Activated CD8-positive, alpha-beta T cell treated with anti-CD3 and anti-CD28 coated beads for 36 hours (primary cell): ENCODE data around the gene TTC28. TPM values are rescaled to one million over a fixed set of nuclear protein-coding genes. Genes with fewer than 3 reads are reported as not detected.
A peak's percentile ranks its signal among the peaks of the same experiment; 100 is the strongest.

Experiments used
- ATAC-seq: fragments of 200-7000 bp; cut with Tn5 transposase; one replicate; pipeline ENCODE4 v1.10.0; 2021; ENCODE audit warnings: mild to moderate bottlenecking, moderate library complexity
- CTCF ChIA-PET: fragments of 350-600 bp; sonication (Branson Sonifier 250); formaldehyde crosslinking; loops from one replicate; lab custom pipeline; 2021; ENCODE audit warnings: antibody characterized with exemption; lab: Charles Lee
- POLR2A ChIA-PET: fragments of 350-600 bp; sonication (Branson Sonifier 250); formaldehyde crosslinking; loops from one replicate; lab custom pipeline; 2021; ENCODE audit warnings: antibody characterized with exemption; lab: Charles Lee
- DNase-seq: peaks from one replicate; pipeline ENCODE4 v3.0.0-alpha.2; 2020
- H3K27ac Mint-ChIP-seq: one replicate; pipeline ENCODE4 v1.8.0; 2021; ENCODE audit warnings: mild to moderate bottlenecking, mixed read lengths
- H3K27me3 Mint-ChIP-seq: one replicate; pipeline ENCODE4 v1.8.0; 2021; ENCODE audit warnings: mixed read lengths
- H3K36me3 Mint-ChIP-seq: one replicate; pipeline ENCODE4 v1.8.0; 2021; ENCODE audit warnings: low read depth, mixed read lengths
- H3K4me1 Mint-ChIP-seq: one replicate; pipeline ENCODE4 v1.8.0; 2021; ENCODE audit warnings: low read depth, mixed read lengths
- H3K4me3 Mint-ChIP-seq: one replicate; pipeline ENCODE4 v1.8.0; 2021; ENCODE audit warnings: mild to moderate bottlenecking, moderate library complexity, mixed read lengths
- H3K9me3 Mint-ChIP-seq: one replicate; pipeline ENCODE4 v1.8.0; 2021; ENCODE audit warnings: mixed read lengths
- intact Hi-C: fragments of 100-400 bp; cut with micrococcal nuclease; formaldehyde crosslinking; loops from one replicate; pipeline ENCODE4 v1.10.0; 2022
- total RNA-seq, 2 experiments: library from RNA; stranded (reverse); gene quantifications; one replicate each; pipeline ENCODE4 v1.2.3, GENCODE V29; 2021
- TF ChIP-seq, protein P1 (sequence below): fragments of 200-600 bp; IDR thresholded peaks from one replicate; pipeline ENCODE4 v1.8.0; 2022; ENCODE audit warnings: antibody characterized with exemption, mild to moderate bottlenecking

Gene TTC28
- total RNA-seq, 2 experiments from 2014 or later = 0.58 to 1.9 TPM

DNA sequence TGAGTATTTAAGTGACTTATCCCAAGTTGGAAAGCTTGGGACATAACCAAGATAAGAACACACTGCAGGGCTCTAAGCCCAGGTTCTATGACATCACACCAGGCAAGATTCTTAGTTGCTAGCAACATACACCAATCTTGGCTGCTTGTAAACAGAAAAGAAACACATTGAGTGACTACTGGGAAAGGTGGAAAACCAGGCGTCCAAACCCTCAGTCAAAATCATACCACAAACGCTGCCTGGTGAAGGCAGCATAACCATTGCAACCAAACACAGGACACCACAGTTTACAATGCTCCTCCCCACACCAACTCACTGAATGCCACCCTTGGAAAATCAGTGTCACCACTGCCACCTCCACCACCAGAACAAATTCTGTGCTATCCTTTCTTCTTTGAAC, 379.9 kb downstream of the TTC28 start:
- CTCF ChIA-PET = no interaction called here

GRCh38 chr22:28299309-28299708, 380.3 kb downstream of the TTC28 start:
- Mint-ChIP-seq H3K9me3 (no peaks in the 10 kb centered on the region), H3K27me3 (no peaks in the 10 kb centered on the region), H3K4me1 (peaks cover 5% of the 10 kb centered on the region), H3K36me3 (no peaks in the 10 kb centered on the region), H3K27ac (no peak overlapping the region), H3K4me3 (no peak overlapping the region)
- no peak for ATAC-seq
- TF ChIP-seq, protein P1, sequence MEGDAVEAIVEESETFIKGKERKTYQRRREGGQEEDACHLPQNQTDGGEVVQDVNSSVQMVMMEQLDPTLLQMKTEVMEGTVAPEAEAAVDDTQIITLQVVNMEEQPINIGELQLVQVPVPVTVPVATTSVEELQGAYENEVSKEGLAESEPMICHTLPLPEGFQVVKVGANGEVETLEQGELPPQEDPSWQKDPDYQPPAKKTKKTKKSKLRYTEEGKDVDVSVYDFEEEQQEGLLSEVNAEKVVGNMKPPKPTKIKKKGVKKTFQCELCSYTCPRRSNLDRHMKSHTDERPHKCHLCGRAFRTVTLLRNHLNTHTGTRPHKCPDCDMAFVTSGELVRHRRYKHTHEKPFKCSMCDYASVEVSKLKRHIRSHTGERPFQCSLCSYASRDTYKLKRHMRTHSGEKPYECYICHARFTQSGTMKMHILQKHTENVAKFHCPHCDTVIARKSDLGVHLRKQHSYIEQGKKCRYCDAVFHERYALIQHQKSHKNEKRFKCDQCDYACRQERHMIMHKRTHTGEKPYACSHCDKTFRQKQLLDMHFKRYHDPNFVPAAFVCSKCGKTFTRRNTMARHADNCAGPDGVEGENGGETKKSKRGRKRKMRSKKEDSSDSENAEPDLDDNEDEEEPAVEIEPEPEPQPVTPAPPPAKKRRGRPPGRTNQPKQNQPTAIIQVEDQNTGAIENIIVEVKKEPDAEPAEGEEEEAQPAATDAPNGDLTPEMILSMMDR = no peak
- intact Hi-C loops = no loop called here
- CTCF ChIA-PET = interaction anchor here (0.6 kb wide), 1 partner anchor 36 kb away, joined by 3 read pairs; no protein-coding TSS in a partner anchor
- DNase-seq = no peak
- POLR2A ChIA-PET = no interaction called here

More for the DNA sequence above, 379.9 kb downstream of the TTC28 start:
- no peak overlapping the region for H3K27ac Mint-ChIP-seq
- no peaks in the 10 kb centered on the region for H3K9me3 Mint-ChIP-seq
- no peak overlapping the region for H3K4me3 Mint-ChIP-seq
- peak; percentile 11 for DNase-seq
- no peaks in the 10 kb centered on the region for H3K36me3 Mint-ChIP-seq
- no peaks in the 10 kb centered on the region for H3K27me3 Mint-ChIP-seq
- POLR2A ChIA-PET = no interaction called here
- ATAC-seq = no peak
- H3K4me1 Mint-ChIP-seq = peaks cover 5% of the 10 kb centered on the region
- TF ChIP-seq, protein P1 = no peak
- intact Hi-C loops = no loop called here

- intact Hi-C loops = no loop called here
- ChIA-PET CTCF (no interaction called here), POLR2A (interaction anchor here (1.0 kb wide), 1 partner anchor 16 kb away, joined by 3 read pairs; no protein-coding TSS in a partner anchor)
- Mint-ChIP-seq H3K27me3 (no peaks in the 10 kb centered on the region), H3K36me3 (no peaks in the 10 kb centered on the region), H3K27ac (no peak overlapping the region), H3K9me3 (no peaks in the 10 kb centered on the region), H3K4me3 (no peak overlapping the region), H3K4me1 (peaks cover 5% of the 10 kb centered on the region)
- TF ChIP-seq, protein P1 = no peak
- ATAC-seq (no peak), DNase-seq (no peak)
Observed at GRCh38 chr22:28297504-28297903, 382.1 kb downstream of the TTC28 start.

DNA sequence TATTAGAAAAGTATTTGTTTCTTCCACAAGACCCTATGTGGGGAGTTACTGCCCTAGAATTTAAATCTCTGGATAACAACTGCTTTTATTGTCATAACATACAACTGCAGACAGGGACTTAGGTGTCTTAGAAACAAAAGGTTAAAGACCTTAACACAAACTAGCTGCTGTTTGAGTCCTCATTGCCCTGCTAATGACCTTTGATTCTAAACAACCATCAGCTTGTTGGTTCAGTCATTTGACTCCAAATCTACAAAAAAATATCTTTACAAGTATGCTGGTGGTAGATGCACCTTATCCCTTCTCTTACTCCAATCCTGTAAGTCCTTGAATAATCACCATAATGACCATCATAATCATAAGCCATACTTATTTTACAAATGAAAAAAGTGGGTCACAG, 383.2 kb downstream of the TTC28 start:
- TF ChIP-seq, protein P1 = no peak
- ChIA-PET POLR2A (interaction anchor here (1.0 kb wide), 1 partner anchor 14 kb away, joined by 3 read pairs; no protein-coding TSS in a partner anchor), CTCF (interaction anchor here (0.8 kb wide), 1 partner anchor 146 kb away, joined by 3 read pairs; no protein-coding TSS in a partner anchor)
- Mint-ChIP-seq H3K9me3 (no peaks in the 10 kb centered on the region), H3K27me3 (no peaks in the 10 kb centered on the region), H3K36me3 (no peaks in the 10 kb centered on the region), H3K4me3 (no peak overlapping the region), H3K27ac (no peak overlapping the region), H3K4me1 (peaks cover 5% of the 10 kb centered on the region)
- intact Hi-C loops = no loop called here
- DNase-seq = no peak
- ATAC-seq = no peak

- Mint-ChIP-seq H3K4me3 (no peak overlapping the region), H3K4me1 (no peaks in the 10 kb centered on the region), H3K27ac (no peak overlapping the region), H3K9me3 (no peaks in the 10 kb centered on the region), H3K27me3 (no peaks in the 10 kb centered on the region), H3K36me3 (no peaks in the 10 kb centered on the region)
- ATAC-seq (no peak), DNase-seq (no peak)
- intact Hi-C loops = no loop called here
- POLR2A ChIA-PET = no interaction called here
- CTCF ChIA-PET = no interaction called here
- TF ChIP-seq, protein P1 = no peak
Observed at GRCh38 chr22:28283068-28283654, 396.5 kb downstream of the TTC28 start.
